CD4-positive, alpha-beta T cell treated with Interleukin-17A for 1 hour (primary cell): ENCODE data around the gene CEP250.
"Not testable (repeated sequence)": the region's sequence is repeated elsewhere in the genome, so short reads cannot be mapped to it uniquely, and the experiment has no call there.

Source experiments
- DNase-seq: peaks from one replicate; pipeline ENCODE4 v3.0.0-alpha.2; 2020

Gene CEP250

DNA sequence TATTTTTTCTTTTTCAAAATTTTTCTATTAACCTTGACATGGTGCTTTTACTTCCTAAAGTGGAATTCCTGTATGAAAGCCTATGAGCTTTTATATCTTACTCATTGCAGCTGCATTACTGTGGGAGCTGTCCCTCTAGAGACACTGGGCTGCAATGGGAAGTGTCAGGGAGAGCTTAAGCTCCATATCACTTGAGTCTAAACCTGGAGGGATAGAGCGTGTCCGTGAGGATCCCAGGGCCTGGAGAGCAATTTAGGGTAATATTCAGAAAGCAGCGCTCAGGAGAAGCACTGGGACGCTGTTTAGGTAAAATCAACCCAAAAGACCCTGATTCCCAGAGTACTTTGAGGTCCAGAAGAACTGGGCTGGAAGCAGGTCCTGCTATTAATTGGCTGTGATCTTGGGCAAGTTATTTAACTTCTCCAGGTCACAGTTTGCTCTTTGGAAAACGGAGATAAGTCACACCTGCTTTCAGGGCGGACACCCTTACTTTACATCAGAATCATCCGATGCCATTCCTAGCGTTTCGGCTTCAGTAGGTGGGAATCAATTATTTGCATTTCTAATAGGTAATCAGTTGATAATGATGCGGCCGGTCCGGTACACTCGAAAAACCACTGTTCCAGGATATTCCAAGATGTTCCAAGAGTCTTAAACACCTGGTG, 85.9 kb downstream of the CEP250 start:
- DNase-seq, result no peak

- peak; percentile 98 for DNase-seq
Measured at GRCh38 chr20:35541783-35542662, 86.6 kb downstream of the CEP250 start, which contains the start of gene ERGIC3. TSS of gene ERGIC3 (plus strand) at chr20:35542078. CDS start at chr20:35542098, 20 bp downstream.

DNA sequence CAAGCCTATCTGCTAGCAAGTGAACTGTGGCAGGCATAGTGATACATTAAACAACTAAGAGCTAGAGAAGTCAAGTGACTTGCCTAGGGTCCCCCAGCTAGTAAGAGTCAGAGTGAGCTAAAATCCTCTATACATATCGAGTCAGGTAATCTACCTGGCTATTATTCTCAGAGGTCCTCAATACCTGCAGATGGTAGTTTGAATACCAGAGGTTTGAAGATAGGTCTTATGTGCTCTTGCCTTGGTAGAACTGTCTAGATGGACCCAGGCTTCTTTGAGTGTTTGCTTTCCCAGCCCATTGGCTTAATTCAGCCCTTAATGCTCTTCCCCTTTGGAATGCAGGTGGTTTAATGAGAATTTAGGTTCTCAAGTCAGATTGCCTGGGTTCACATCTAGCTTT, 87.6 kb downstream of the CEP250 start:
- DNase-seq, result no peak

GRCh38 chr20:35544436-35544835, 89.0 kb downstream of the CEP250 start:
- DNase-seq, result no peak

- not testable (repeated sequence) for DNase-seq
Measured at GRCh38 chr20:35544941-35545340, 89.5 kb downstream of the CEP250 start.

DNA sequence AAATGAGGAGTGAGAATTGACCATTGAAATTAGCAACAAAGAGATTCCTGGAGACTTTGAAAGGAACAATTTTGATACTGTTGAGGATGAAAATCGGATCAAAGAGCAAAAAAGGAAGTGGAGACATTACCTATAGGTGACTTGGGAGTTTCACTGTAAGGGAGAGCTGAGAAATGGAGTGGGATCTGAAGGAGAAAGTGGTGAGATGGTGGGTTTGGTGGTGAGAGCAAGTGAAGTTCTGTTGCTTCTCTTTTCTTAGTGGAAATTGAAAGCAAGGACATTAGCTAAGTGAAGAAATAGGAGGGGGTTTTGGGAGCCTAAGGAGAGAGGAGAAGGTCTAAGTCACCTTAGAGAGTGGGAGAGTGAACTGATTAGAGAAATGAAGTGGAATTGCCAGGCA, 90.7 kb downstream of the CEP250 start:
- no peak for DNase-seq

GRCh38 chr20:35547329-35547728, 91.9 kb downstream of the CEP250 start:
- no peak for DNase-seq

GRCh38 chr20:35551503-35551902, 96.1 kb downstream of the CEP250 start:
- no peak for DNase-seq

GRCh38 chr20:35552914-35553313, 97.5 kb downstream of the CEP250 start:
- DNase-seq, result no peak

GRCh38 chr20:35555461-35555860, 100.1 kb downstream of the CEP250 start:
- not testable (repeated sequence) for DNase-seq

DNA sequence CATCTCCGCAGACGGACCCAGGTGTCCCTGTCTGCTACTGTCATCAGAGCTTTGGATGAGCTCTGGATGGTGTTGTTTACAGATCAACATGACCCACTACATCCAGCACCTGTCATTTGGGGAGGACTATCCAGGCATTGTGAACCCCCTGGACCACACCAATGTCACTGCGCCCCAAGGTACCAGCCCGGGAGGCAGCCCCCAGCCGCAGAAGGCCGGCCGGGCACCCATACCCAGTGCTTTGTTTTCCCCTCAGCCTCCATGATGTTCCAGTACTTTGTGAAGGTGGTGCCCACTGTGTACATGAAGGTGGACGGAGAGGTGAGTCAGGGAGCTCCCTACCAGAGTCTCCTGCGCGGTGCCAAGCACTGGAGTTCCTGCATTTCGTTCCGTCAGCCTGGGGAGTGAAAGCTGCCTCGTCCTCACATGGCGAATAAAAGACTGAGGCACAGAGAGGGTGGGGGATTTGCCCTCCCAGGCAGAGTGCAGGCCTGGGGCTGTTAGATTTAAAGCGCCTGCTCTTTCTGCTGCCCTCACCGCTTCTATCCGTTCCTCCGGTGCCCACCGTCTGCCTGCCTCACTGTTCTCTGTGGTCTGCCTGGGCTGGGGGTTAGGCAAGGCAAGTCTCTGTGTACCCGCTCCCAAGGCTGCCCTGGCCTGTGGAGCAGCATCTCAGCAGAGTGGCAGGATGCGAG, 100.7 kb downstream of the CEP250 start:
- DNase-seq, result no peak

- no peak for DNase-seq
Measured at GRCh38 chr20:35556871-35557270, 101.5 kb downstream of the CEP250 start.

DNA sequence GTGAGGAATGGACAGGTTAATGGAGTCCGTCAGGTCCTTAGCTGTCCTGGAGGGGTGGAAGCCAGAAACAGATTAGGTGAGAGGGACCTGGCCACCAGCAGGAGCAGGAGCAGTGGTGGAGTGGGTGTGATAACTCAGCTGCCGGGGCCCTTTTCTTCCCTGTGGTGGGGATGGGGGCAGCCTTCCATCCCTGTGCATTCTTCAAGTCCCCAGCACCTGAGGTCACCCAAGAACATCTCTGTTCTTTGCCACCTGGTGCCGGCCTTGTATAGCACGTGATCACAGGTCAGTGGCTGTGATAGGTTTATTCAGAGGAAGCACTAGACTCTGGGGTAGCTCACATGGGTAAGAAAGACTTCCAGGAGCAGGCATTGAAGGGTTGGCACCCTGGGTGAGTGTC, 103.1 kb downstream of the CEP250 start:
- no peak for DNase-seq

GRCh38 chr20:35559042-35559693, 103.8 kb downstream of the CEP250 start:
- DNase-seq, result no peak

GRCh38 chr20:35560105-35560511, 104.7 kb downstream of the CEP250 start:
- no peak for DNase-seq

DNA sequence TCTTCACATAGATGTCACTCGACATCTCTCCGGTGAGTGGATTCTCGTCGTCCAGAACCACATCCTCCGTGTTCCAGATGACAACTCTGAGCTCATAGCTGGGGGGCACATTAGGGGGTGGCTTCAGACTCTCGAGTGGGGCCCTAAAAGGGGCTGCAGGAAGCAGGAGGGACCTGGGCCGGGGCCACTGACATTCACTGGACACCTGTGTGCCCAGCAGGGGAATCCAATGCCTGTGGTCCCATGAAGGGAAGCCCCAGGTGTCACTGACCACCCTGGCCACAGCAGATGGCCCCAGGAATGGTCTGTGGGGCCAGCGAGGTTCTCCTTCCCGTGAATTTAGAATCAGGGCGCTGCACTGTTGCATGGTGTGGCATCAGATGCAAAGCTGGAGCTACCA, 105.1 kb downstream of the CEP250 start:
- no peak for DNase-seq

DNA sequence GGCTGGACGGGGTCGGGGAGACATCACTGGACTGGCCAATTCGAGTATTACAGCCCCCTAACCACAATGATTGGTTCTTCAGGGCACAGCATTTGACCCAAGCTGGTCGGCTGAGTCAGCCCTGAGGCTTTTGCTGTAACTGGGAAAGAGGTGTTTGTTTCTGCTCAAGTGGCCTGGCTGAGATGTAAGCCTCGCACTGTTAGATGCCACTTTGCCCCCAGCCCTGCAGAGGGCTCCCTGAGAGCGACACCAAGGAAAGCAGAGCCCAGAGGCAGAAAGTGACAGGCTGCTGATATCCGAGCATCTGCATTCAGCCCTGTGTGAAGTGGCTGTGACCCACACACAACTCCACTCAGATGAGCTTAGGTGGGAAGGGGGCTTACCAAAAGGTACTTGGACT, 105.9 kb downstream of the CEP250 start:
- peak; percentile 13 for DNase-seq

DNA sequence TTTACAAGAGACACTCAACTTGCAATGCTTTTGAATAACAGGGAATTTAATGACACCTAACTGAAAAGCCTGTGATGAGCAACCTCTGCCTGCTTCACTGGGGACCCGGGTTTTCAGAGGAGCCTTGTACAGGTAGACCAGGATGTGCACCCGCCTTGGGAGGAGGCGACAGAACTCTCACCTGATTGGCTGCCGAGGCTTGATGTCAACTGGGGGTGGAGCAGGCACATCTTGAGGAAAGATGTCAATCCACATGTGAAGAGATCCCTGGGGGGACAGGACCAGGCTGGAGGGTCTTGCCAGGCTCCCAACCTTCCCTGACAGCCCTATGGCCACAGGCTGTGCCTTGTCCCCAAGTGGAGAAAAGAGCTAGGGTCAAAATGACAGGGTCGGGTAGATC, 106.3 kb downstream of the CEP250 start:
- DNase-seq, result no peak

DNA sequence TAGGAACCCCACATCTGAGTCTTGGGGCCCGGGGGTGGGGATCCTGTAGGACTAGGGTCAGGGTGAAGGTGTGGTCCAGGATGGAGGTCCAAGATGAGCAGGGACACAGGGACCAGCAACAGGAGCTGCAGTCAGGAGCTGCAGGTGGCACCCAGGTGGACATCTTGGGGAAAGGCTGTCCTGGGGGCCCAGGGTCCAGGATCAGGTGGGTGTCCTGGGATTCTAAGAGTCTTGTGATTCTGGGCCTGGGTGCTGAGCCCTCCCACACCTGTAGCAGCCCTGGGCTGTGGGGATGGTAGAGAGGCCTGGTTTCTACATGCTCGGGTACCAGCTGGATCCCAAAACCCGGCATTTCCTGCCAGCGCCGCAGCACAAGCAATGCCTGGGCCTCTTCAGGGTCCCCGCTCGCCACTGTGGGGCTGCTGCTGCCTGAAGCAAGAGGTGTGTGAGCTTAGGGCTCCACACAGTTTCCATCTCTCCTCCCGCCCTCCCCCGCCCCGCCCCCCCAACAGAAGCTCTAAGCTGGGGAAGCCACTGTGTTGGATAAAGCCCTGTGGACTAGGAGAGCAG, 107.2 kb downstream of the CEP250 start:
- DNase-seq, result no peak

GRCh38 chr20:35563834-35564233, 108.4 kb downstream of the CEP250 start:
- DNase-seq, result no peak

DNA sequence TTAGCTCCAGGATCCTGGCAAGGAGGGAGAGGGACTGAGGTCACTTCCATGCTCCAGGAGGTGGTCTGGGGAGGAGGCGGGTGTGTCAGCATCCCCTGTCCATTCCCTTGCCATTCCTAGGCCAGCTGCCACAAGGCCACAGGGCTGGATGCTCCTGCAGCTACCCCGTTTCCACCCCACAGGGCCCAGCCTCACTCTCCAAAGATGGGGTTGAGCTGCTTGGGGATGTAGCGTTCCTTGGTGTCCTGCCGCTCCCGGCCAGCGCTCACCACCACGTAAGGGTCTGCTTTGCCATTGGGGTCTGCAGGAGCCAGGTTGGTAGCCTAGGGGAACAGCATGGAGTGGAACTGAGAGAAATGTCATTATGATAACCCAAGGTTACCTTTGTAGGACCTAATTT, 109.5 kb downstream of the CEP250 start:
- no peak for DNase-seq

DNA sequence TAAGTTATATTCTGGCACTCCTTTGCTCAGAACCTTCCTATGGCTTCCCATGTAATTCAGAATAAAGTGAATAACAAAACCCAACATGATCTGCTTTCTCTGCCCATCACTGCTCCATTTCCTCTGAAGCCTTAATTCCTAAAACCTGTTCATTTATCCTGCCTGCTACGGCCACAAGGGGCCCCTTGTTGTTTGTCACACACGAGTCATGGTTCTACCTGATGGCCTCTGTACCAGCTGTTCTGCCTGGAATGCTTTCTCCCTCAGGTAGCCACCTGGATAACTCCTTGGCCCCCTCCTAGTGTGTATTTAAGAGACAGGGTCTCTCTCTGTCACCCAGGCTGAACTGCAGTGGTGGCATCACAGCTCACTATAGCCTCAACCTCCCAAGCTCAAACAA, 113.2 kb downstream of the CEP250 start:
- DNase-seq, result no peak
